ENCODE results near the gene NINL.

GRCh38 chr20:25454153-25454900, 131.0 kb downstream of the NINL start:
- TF ChIP-seq POLR2AphosphoS5 (IDR thresholded peaks at IDR 0.05) (no peak), EP300 (IDR thresholded peaks at IDR 0.05) (no peak)

Data from esophagus muscularis mucosa (tissue), 3 donors.